Adrenal gland (tissue), 12 donors: ENCODE data around the gene SMCO4. TPM values are rescaled to one million over a fixed set of nuclear protein-coding genes. Genes with fewer than 3 reads are reported as not detected.

Experiments
- DNase-seq, 7 donors: peaks; one replicate each; pipeline ENCODE4 v3.0.0-alpha.2; 2019 to 2020
- H3K27ac ChIP-seq, 5 donors: fragments of 200-600 bp; sonication (generic) in 4 of 5; 1 replicate in 3 of 5; 2 replicates in 2 of 5; pipeline versions ENCODE4 v1.5.1 to v1.8.0; 2016 to 2020; ENCODE audit warnings: mild to moderate bottlenecking in 1 of 5
- H3K27me3 ChIP-seq: fragments of 200-600 bp; 2 replicates; pipeline ENCODE4 v1.8.0; 2021
- H3K36me3 ChIP-seq, 2 donors: fragments of 200-600 bp; replicated peaks in 1 of 2; 1 replicate in 1 of 2; 2 replicates in 1 of 2; pipeline versions ENCODE4 v1.5.1 to v1.8.0; 2018 to 2022
- H3K4me1 ChIP-seq, 2 donors: fragments of 200-600 bp; replicated peaks in 1 of 2; 1 replicate in 1 of 2; 2 replicates in 1 of 2; pipeline versions ENCODE4 v1.5.1 to v1.8.0; 2018 to 2021
- H3K4me3 ChIP-seq, 4 donors: fragments of 200-600 bp; sonication (generic) in 3 of 4; one replicate each; pipeline ENCODE4 v1.5.1; 2016 to 2018
- H3K9me3 ChIP-seq, 3 donors: fragments of 200-600 bp; sonication (generic) in 1 of 3; replicated peaks in 1 of 3; 1 replicate in 2 of 3; 2 replicates in 1 of 3; pipeline versions ENCODE4 v1.5.1 to v1.8.0; 2016 to 2021
- CTCF ChIP-seq, 6 experiments: fragments of 450-650 bp in 4 of 6; fragments of 200-600 bp in 2 of 6; sonication (generic) in 1 of 6; IDR thresholded peaks; 1 replicate in 5 of 6; 2 replicates in 1 of 6; pipeline versions ENCODE4 v1.5.1 to v1.8.0; 2016 to 2021; ENCODE audit warnings: antibody characterized with exemption in 6 of 6, mild to moderate bottlenecking in 2 of 6, moderate library complexity in 1 of 6
- POLR2A ChIP-seq, 2 donors: fragments of 450-650 bp; IDR thresholded peaks; one replicate each; pipeline ENCODE4 v1.6.1; 2017; ENCODE audit warnings: antibody characterized with exemption in 2 of 2, mild to moderate bottlenecking in 2 of 2, moderate library complexity in 1 of 2
- WGBS, 4 donors: extraction: QIAGEN DNeasy Blood & Tissue Kit in 2 of 4; methylation state at CpG; one replicate each; pipeline versions ENCODE4 v1.1.5 to v1.1.7; 2013 to 2017; 5-methylcytosine and 5-hydroxymethylcytosine counted together
- intact Hi-C, 2 donors: fragments of 100-400 bp; cut with DNase I; formaldehyde crosslinking; loops; one replicate each; pipeline versions ENCODE4 v1.14.1 to v1.15.0; 2022 to 2023
- polyA plus RNA-seq, 3 donors: library from polyadenylated mRNA; stranded (reverse); fragments of 200-250 nt in 2 of 3; fragments of 350-450 nt in 1 of 3; fragmentation: Illumina TruSeq in 1 of 3; extraction: RNeasy Lipid Tissue Mini Kit (QIAGEN cat#74804) in 1 of 3; gene quantifications; one replicate each; pipeline ENCODE4 v1.2.3, GENCODE V29; 2013 to 2014
- total RNA-seq, 9 donors: library from RNA; depleted of rRNA in 4 of 9; stranded (reverse); fragments of >200 nt in 4 of 9; fragments of 120-200 nt in 1 of 9; fragmentation: NEBNext Ultra II Directional in 1 of 9; extraction: Animal tissue kit (Norgen Biotek cat#: 25700) in 1 of 9; gene quantifications; one replicate each; pipeline versions ENCODE4 v1.1.0 to v1.2.4, GENCODE V29; 2013 to 2023
- donor health status: healthy with polysubstance abuse.
- donor health status: Bipolar disorder and iron deficiency.
- donor health status: DM: yes; HTN: yes; CAD: no.
- donor health status: DM: no; HTN: no; CAD: no.
- donor health status: DM: no; HTN: no; CAD: no.
- donor health status: DM: yes; HTN: yes; CAD: no.

Gene SMCO4
- total and polyA plus RNA-seq, 12 donors = 23.2 to 108 (median 73.2) TPM

- intact Hi-C loops = no loop called here
- Histone ChIP-seq H3K27me3 (no peaks in the 10 kb centered on the region), H3K9me3 (no peaks in the 10 kb centered on the region), H3K4me1 (peaks cover 12 to 19% of the 10 kb centered on the region in 2 donors), H3K4me3 (no peak overlapping the region), H3K36me3 (no peaks in the 10 kb centered on the region), H3K27ac (no peak overlapping the region)
- DNase-seq = no peak
- TF ChIP-seq CTCF (IDR thresholded peaks at IDR 0.05) (no peak), POLR2A (IDR thresholded peaks at IDR 0.05) (no peak)
Measured at GRCh38 chr11:93563857-93564256, 20.7 kb upstream of the SMCO4 start.

- no peak for DNase-seq
- Histone ChIP-seq H3K36me3 (no peaks in the 10 kb centered on the region), H3K27ac (no peak overlapping the region), H3K4me3 (no peak overlapping the region), H3K4me1 (peaks cover 0 to 10% of the 10 kb centered on the region in 2 donors), H3K9me3 (no peaks in the 10 kb centered on the region), H3K27me3 (no peaks in the 10 kb centered on the region)
- intact Hi-C loops = no loop called here
- 67 to 88% (median 75%) methylated on average over 3 of the region's 3 CpGs for WGBS, 4 donors
- TF ChIP-seq CTCF (IDR thresholded peaks at IDR 0.05) (no peak), POLR2A (IDR thresholded peaks at IDR 0.05) (no peak)
Measured at GRCh38 chr11:93560199-93560932, 17.2 kb upstream of the SMCO4 start.

- Histone ChIP-seq H3K9me3 (no peaks in the 10 kb centered on the region), H3K4me3 (no peak overlapping the region), H3K4me1 (peaks cover 0 to 3% of the 10 kb centered on the region in 2 donors), H3K36me3 (no peaks in the 10 kb centered on the region), H3K27me3 (no peaks in the 10 kb centered on the region), H3K27ac (no peak overlapping the region)
- 56 to 83% (median 64%) methylated on average over 3 of the region's 3 CpGs for WGBS, 4 donors
- no peak for TF ChIP-seq CTCF (IDR thresholded peaks at IDR 0.05)
- TF ChIP-seq POLR2A (IDR thresholded peaks at IDR 0.05) = no peak
- intact Hi-C loops = no loop called here
- no peak for DNase-seq
Measured at GRCh38 chr11:93559681-93560080, 16.5 kb upstream of the SMCO4 start.

- no peaks in the 10 kb centered on the region for H3K27me3 ChIP-seq
- TF ChIP-seq POLR2A (IDR thresholded peaks at IDR 0.05) (no peak), CTCF (IDR thresholded peaks at IDR 0.05) (no peak)
- no peak overlapping the region for H3K27ac ChIP-seq
- H3K4me3 ChIP-seq = no peak overlapping the region
- no peaks in the 10 kb centered on the region for H3K36me3 ChIP-seq
- 64 to 89% (median 75%) methylated on average over 1 of the region's 1 CpG for WGBS, 4 donors
- no peak for DNase-seq
- no peaks in the 10 kb centered on the region for H3K9me3 ChIP-seq
- intact Hi-C loops = no loop called here
- no peaks in the 10 kb centered on the region for H3K4me1 ChIP-seq
Measured at GRCh38 chr11:93552874-93553273, 9.7 kb upstream of the SMCO4 start.
